ENCODE data around the gene OR8U1.

DNA sequence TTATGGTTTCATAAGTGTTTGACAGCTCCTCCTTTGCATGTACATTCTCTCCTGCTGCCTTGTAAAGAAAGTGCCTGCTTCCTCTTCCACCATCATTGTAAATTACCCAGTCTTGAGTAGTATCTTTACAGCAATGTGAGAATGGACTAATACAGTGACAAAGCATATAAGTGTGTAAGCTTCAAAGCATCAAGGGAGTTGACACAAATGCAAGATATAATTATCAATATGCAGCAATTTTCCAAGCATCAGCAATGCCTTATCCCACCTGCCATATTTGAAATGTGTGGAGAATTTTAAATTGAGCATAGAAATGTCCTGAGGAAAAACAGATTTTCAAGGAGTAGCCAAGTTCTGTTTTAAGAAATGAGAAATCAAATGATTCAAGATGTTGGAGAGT lies 35.4 kb downstream of the OR8U1 start:
- TF ChIP-seq, protein P1, sequence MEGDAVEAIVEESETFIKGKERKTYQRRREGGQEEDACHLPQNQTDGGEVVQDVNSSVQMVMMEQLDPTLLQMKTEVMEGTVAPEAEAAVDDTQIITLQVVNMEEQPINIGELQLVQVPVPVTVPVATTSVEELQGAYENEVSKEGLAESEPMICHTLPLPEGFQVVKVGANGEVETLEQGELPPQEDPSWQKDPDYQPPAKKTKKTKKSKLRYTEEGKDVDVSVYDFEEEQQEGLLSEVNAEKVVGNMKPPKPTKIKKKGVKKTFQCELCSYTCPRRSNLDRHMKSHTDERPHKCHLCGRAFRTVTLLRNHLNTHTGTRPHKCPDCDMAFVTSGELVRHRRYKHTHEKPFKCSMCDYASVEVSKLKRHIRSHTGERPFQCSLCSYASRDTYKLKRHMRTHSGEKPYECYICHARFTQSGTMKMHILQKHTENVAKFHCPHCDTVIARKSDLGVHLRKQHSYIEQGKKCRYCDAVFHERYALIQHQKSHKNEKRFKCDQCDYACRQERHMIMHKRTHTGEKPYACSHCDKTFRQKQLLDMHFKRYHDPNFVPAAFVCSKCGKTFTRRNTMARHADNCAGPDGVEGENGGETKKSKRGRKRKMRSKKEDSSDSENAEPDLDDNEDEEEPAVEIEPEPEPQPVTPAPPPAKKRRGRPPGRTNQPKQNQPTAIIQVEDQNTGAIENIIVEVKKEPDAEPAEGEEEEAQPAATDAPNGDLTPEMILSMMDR (IDR thresholded peaks at IDR 0.05; ENCODE audit: extremely low read depth in 1 of 2, insufficient read depth in 1 of 2, low read depth in 1 of 2, low read length in 2 of 2): no peak
- TF ChIP-seq MYC (IDR thresholded peaks at IDR 0.05; ENCODE audit: low read depth, low read length): no peak
- TF ChIP-seq POLR2A (IDR thresholded peaks at IDR 0.05; ENCODE audit: low read depth, low read length): no peak
- no peak for TF ChIP-seq JUN (IDR thresholded peaks at IDR 0.05; ENCODE audit: borderline replicate concordance, insufficient read depth, insufficient read length, low read depth)
- TF ChIP-seq POLR2AphosphoS5 (IDR thresholded peaks at IDR 0.05; ENCODE audit: insufficient read depth, low read depth, low read length): no peak
- TF ChIP-seq, protein P2, sequence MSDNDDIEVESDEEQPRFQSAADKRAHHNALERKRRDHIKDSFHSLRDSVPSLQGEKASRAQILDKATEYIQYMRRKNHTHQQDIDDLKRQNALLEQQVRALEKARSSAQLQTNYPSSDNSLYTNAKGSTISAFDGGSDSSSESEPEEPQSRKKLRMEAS (IDR thresholded peaks at IDR 0.05; ENCODE audit: insufficient read depth, insufficient read length): no peak
- TF ChIP-seq EZH2 (IDR thresholded peaks at IDR 0.05; ENCODE audit: borderline replicate concordance, low read depth, low read length, severe bottlenecking): no peak
- TF ChIP-seq FOS (IDR thresholded peaks at IDR 0.05; ENCODE audit: borderline replicate concordance, insufficient read depth, low read length): no peak
- no peak for TF ChIP-seq GATA2 (IDR thresholded peaks at IDR 0.05; ENCODE audit: insufficient read depth, insufficient read length, low read depth, low read length)

Measured in endothelial cell of umbilical vein (primary cell).